ENCODE data around the gene TOMM6. TPM values are rescaled to one million over a fixed set of nuclear protein-coding genes. Genes with fewer than 3 reads are reported as not detected.
"Not testable (repeated sequence)": the region's sequence is repeated elsewhere in the genome, so short reads cannot be mapped to it uniquely, and the experiment has no call there.

TOMM6 gene
- total RNA-seq, 1 experiment from 2014 or later: 265 TPM

DNA sequence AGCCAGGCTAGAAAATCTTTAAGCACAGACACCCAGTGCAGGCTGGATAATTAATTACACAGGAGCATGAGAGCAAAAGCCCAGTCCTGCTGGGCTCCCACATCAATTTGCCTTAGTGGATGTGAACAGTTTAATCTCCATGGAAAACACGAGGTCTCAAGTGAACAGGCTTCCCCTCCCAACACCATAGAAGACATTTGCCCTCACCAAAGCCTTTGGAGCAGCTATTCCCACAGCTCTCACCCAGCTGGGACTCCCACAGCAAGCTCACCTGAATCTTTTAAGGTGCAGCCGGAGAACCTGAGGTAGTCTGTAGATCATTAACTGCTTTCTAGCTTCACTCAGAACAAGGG lies 12.0 kb downstream of the TOMM6 start:
- CTCF ChIA-PET: interaction anchor here (1.6 kb wide), 1 partner anchor 13 kb away, joined by 3 read pairs; no protein-coding TSS in a partner anchor

GRCh38 chr6:41801380-41801779 lies 13.9 kb downstream of the TOMM6 start:
- H3K4me3 Mint-ChIP-seq (ENCODE audit: low read depth, unreplicated experiment): no peak overlapping the region
- no peaks in the 10 kb centered on the region for H3K9me3 Mint-ChIP-seq (ENCODE audit: low read depth, unreplicated experiment)
- no TSS peak for BruUV-seq (replicated peaks)
- TF ChIP-seq, protein P1, sequence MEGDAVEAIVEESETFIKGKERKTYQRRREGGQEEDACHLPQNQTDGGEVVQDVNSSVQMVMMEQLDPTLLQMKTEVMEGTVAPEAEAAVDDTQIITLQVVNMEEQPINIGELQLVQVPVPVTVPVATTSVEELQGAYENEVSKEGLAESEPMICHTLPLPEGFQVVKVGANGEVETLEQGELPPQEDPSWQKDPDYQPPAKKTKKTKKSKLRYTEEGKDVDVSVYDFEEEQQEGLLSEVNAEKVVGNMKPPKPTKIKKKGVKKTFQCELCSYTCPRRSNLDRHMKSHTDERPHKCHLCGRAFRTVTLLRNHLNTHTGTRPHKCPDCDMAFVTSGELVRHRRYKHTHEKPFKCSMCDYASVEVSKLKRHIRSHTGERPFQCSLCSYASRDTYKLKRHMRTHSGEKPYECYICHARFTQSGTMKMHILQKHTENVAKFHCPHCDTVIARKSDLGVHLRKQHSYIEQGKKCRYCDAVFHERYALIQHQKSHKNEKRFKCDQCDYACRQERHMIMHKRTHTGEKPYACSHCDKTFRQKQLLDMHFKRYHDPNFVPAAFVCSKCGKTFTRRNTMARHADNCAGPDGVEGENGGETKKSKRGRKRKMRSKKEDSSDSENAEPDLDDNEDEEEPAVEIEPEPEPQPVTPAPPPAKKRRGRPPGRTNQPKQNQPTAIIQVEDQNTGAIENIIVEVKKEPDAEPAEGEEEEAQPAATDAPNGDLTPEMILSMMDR (IDR thresholded peaks at IDR 0.05; ENCODE audit: unreplicated experiment): no peak
- H3K36me3 Mint-ChIP-seq (ENCODE audit: insufficient read depth, unreplicated experiment): no peaks in the 10 kb centered on the region
- no peaks in the 10 kb centered on the region for H3K27me3 Mint-ChIP-seq (ENCODE audit: unreplicated experiment)
- intact Hi-C loops (cut with micrococcal nuclease; ENCODE audit: unreplicated experiment): loop anchor here (1.0 kb wide), 1 partner anchor 243 kb away; no protein-coding TSS in a partner anchor
- H3K27ac Mint-ChIP-seq (ENCODE audit: unreplicated experiment): no peak overlapping the region
- DNase-seq: peak; percentile 20
- CTCF ChIA-PET: interaction anchor here (0.5 to 1.6 kb wide), 7 partner anchors 14 to 413 kb away, joined by 3 to 9 read pairs (median 5); partner anchors contain the start of genes BYSL, MED20, TOMM6 and USP49
- H3K4me1 Mint-ChIP-seq (ENCODE audit: low read depth, unreplicated experiment): no peaks in the 10 kb centered on the region

More for the DNA sequence above, 12.0 kb downstream of the TOMM6 start:
- Mint-ChIP-seq H3K27ac (ENCODE audit: unreplicated experiment) (no peak overlapping the region), H3K4me1 (ENCODE audit: low read depth, unreplicated experiment) (no peaks in the 10 kb centered on the region), H3K36me3 (ENCODE audit: insufficient read depth, unreplicated experiment) (no peaks in the 10 kb centered on the region), H3K4me3 (ENCODE audit: low read depth, unreplicated experiment) (no peak overlapping the region), H3K9me3 (ENCODE audit: low read depth, unreplicated experiment) (no peaks in the 10 kb centered on the region), H3K27me3 (ENCODE audit: unreplicated experiment) (no peaks in the 10 kb centered on the region)
- intact Hi-C loops (cut with micrococcal nuclease; ENCODE audit: unreplicated experiment): no loop called here
- TF ChIP-seq, protein P1 (IDR thresholded peaks at IDR 0.05; ENCODE audit: unreplicated experiment): no peak
- BruUV-seq (replicated peaks): no TSS peak
- no peak for DNase-seq

DNA sequence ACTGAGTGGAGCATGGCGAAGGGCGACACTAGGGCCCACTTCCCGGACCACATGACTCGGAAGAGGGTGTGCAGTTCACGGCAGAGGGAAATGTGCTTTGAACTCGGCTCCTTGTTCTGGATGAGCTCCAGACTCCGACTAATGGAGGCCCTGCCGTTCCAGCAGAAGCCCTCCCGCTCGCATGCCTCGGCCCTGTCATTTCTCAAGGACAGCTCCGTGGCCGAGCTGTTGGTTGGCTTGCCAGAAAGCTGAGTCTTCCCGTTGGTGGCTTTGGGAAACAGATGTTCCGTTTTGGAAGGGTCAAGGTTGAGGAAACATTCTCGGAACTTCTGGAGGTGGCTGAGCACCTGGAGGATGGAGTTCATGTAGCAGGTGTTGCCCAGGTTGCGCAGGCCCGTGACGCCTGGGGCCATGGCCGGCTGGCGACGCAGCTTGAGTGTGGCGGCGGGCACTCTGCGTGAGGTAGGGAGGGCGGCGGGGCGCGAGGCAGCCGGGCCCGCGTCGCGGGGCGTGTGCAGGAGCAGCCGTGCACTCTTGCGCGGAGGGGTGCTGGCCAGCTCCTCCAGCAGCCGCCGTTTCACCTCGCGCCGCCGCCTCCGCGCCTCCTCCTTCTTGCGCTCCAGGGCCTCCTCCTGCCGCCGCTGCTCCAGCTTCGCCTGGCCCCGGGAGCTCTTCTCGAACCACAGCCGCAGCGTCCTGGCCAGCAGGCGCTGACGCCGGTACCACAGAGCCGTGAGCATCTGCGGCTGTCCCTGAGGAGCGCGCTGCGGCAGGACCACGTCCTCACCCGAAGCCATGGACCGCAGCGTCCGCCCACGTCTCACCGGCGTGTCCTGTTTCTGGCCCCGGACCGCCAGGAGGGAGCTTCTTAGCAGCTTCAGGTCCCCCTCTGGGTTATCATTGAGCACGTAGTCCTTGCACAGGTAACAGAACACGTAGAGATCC lies 18.6 kb downstream of the TOMM6 start:
- BruUV-seq (replicated peaks): no TSS peak
- Mint-ChIP-seq H3K36me3 (ENCODE audit: insufficient read depth, unreplicated experiment) (no peaks in the 10 kb centered on the region), H3K27me3 (ENCODE audit: unreplicated experiment) (no peaks in the 10 kb centered on the region), H3K4me3 (ENCODE audit: low read depth, unreplicated experiment) (no peak overlapping the region), H3K4me1 (ENCODE audit: low read depth, unreplicated experiment) (no peaks in the 10 kb centered on the region), H3K9me3 (ENCODE audit: low read depth, unreplicated experiment) (no peaks in the 10 kb centered on the region), H3K27ac (ENCODE audit: unreplicated experiment) (no peak overlapping the region)
- CTCF ChIA-PET: interaction anchor here (0.6 kb wide), 1 partner anchor 23 kb away, joined by 3 read pairs; no protein-coding TSS in a partner anchor
- TF ChIP-seq, protein P1 (IDR thresholded peaks at IDR 0.05; ENCODE audit: unreplicated experiment): no peak
- intact Hi-C loops (cut with micrococcal nuclease; ENCODE audit: unreplicated experiment): no loop called here
- no peak for DNase-seq

GRCh38 chr6:41811095-41811494 lies 23.6 kb downstream of the TOMM6 start:
- Mint-ChIP-seq H3K4me3 (ENCODE audit: low read depth, unreplicated experiment) (no peak overlapping the region), H3K27ac (ENCODE audit: unreplicated experiment) (no peak overlapping the region), H3K4me1 (ENCODE audit: low read depth, unreplicated experiment) (no peaks in the 10 kb centered on the region), H3K9me3 (ENCODE audit: low read depth, unreplicated experiment) (no peaks in the 10 kb centered on the region), H3K27me3 (ENCODE audit: unreplicated experiment) (no peaks in the 10 kb centered on the region), H3K36me3 (ENCODE audit: insufficient read depth, unreplicated experiment) (no peaks in the 10 kb centered on the region)
- no peak for DNase-seq
- CTCF ChIA-PET: no interaction called here
- intact Hi-C loops (cut with micrococcal nuclease; ENCODE audit: unreplicated experiment): no loop called here
- TF ChIP-seq, protein P1 (IDR thresholded peaks at IDR 0.05; ENCODE audit: unreplicated experiment): no peak
- BruUV-seq (replicated peaks): no TSS peak

DNA sequence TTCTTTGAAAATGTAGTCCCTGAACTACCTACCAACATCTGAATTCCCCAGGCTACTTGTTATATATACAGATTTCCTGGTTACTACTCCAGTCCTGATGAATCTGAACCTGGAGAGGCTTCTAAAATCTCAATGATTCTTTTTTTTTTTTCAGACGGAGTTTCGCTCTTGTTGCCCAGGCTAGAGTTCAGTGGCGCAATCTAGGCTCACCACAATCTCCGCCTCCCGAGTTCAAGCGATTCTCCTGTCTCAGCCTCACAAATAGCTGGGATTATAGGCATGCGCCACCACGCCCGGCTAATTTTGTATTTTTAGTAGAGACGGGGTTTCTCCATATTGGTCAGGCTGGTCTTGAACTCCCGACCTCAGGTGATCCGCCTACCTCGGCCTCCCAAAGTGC lies 24.5 kb downstream of the TOMM6 start:
- DNase-seq; H3K4me3 Mint-ChIP-seq (ENCODE audit: low read depth, unreplicated experiment); H3K27ac Mint-ChIP-seq (ENCODE audit: unreplicated experiment); intact Hi-C loops (cut with micrococcal nuclease; ENCODE audit: unreplicated experiment); H3K36me3 Mint-ChIP-seq (ENCODE audit: insufficient read depth, unreplicated experiment); H3K4me1 Mint-ChIP-seq (ENCODE audit: low read depth, unreplicated experiment); BruUV-seq (replicated peaks); H3K27me3 Mint-ChIP-seq (ENCODE audit: unreplicated experiment); H3K9me3 Mint-ChIP-seq (ENCODE audit: low read depth, unreplicated experiment); CTCF ChIA-PET: not testable (repeated sequence)

All from Calu3 (cell line).